ENCODE data around the gene C2CD2L. TPM values are rescaled to one million over a fixed set of nuclear protein-coding genes. Genes with fewer than 3 reads are reported as not detected.

The C2CD2L gene
- total RNA-seq, 1 donor from 2014 or later: 12.1 TPM

- TF ChIP-seq CTCF (IDR thresholded peaks at IDR 0.05): no peak
- Mint-ChIP-seq H3K4me1 (ENCODE audit: low read depth) (peaks cover 22% of the 10 kb centered on the region), H3K4me3 (ENCODE audit: unreplicated experiment) (peak within 1 kb of the TSS; percentile 96), H3K36me3 (ENCODE audit: low read depth) (peaks cover 12% of the 10 kb centered on the region), H3K27ac (ENCODE audit: unreplicated experiment) (peak within 1 kb of the TSS; percentile 95), H3K9me3 (ENCODE audit: low read depth) (no peaks in the 10 kb centered on the region), H3K27me3 (ENCODE audit: low read depth) (no peaks in the 10 kb centered on the region)
- DNase-seq (ENCODE audit: low spot score): peak; percentile 99
Observed at GRCh38 chr11:119067371-119068222, 39.5 kb upstream of the C2CD2L start, which contains the start of gene VPS11. TSS of gene VPS11 (plus strand) at chr11:119067818. CDS start at chr11:119067824, 6 bp downstream.

- peaks cover 38% of the 10 kb centered on the region for H3K36me3 Mint-ChIP-seq (ENCODE audit: low read depth)
- no peak for DNase-seq (ENCODE audit: low spot score)
- no peak overlapping the region for H3K27ac Mint-ChIP-seq (ENCODE audit: unreplicated experiment)
Observed at GRCh38 chr11:119077839-119078238, 29.3 kb upstream of the C2CD2L start.

GRCh38 chr11:119078675-119079420, 28.3 kb upstream of the C2CD2L start:
- DNase-seq (ENCODE audit: low spot score): no peak
- Mint-ChIP-seq H3K27me3 (ENCODE audit: low read depth) (no peaks in the 10 kb centered on the region), H3K36me3 (ENCODE audit: low read depth) (peaks cover 33% of the 10 kb centered on the region), H3K27ac (ENCODE audit: unreplicated experiment) (peak overlapping the region; percentile 41), H3K4me1 (ENCODE audit: low read depth) (no peaks in the 10 kb centered on the region), H3K9me3 (ENCODE audit: low read depth) (no peaks in the 10 kb centered on the region), H3K4me3 (ENCODE audit: unreplicated experiment) (no peak overlapping the region)
- no peak for TF ChIP-seq CTCF (IDR thresholded peaks at IDR 0.05)

More at GRCh38 chr11:119077839-119078238, 29.3 kb upstream of the C2CD2L start:
- Mint-ChIP-seq H3K4me3 (ENCODE audit: unreplicated experiment) (no peak overlapping the region), H3K27me3 (ENCODE audit: low read depth) (no peaks in the 10 kb centered on the region), H3K9me3 (ENCODE audit: low read depth) (no peaks in the 10 kb centered on the region), H3K4me1 (ENCODE audit: low read depth) (no peaks in the 10 kb centered on the region)
- TF ChIP-seq CTCF (IDR thresholded peaks at IDR 0.05): no peak

GRCh38 chr11:119081682-119082260, 25.4 kb upstream of the C2CD2L start:
- Mint-ChIP-seq H3K4me3 (ENCODE audit: unreplicated experiment) (no peak overlapping the region), H3K36me3 (ENCODE audit: low read depth) (peaks cover 27% of the 10 kb centered on the region), H3K27ac (ENCODE audit: unreplicated experiment) (peak overlapping the region; percentile 33), H3K9me3 (ENCODE audit: low read depth) (no peaks in the 10 kb centered on the region), H3K4me1 (ENCODE audit: low read depth) (peaks cover 16% of the 10 kb centered on the region), H3K27me3 (ENCODE audit: low read depth) (no peaks in the 10 kb centered on the region)
- TF ChIP-seq CTCF (IDR thresholded peaks at IDR 0.05): no peak
- no peak for DNase-seq (ENCODE audit: low spot score)

Data from chondrocyte (in vitro differentiated cells).